Kidney capillary endothelial cell (primary cell): Measurements from ENCODE around the gene ATP2B2.

Experiments
- DNase-seq: peaks from one replicate; pipeline ENCODE4 v3.0.0-alpha.2; 2018; ENCODE audit warnings: low spot score

ATP2B2 gene

DNA sequence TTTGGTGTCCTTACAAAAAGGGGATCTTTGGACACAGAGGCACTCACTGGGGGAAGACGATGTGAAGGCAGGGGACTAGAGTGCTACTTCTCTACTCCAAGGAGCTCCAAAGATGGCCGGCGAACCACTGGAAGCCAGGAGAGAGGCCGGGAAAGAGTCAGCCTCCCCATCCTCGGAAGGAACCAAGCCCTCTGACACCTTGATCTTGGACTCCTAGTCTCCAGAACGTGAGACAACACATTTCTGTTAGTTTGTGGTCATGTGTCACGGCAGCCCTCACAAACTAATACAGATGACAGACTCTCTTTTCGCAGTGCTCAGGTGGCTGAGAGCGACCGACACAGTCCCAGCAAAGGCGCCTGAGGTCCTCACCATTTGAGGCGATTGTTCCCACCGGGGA is 24.4 kb upstream of the ATP2B2 start:
- DNase-seq: no peak

DNA sequence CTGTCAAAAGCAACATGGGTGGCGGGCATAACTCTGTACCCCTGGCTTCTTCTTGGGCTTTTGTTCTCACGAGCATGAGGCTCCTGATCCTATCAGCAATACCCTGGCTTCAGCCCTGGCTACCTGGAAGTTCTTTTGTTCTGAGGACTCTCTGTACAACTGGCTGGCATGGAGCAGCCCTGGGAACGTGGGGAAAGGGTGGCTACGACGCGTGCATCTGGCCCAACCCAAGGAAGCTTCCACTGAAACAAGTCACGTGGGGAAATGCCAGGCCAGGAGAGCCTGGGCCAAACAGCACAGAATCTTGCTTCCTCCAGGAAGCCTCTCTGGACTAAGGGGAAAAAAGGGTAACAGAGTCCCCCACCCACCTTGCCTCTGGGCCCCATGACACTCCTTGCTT is 22.7 kb upstream of the ATP2B2 start:
- no peak for DNase-seq

GRCh38 chr3:10527295-10528001 is 22.1 kb upstream of the ATP2B2 start:
- DNase-seq: no peak

- no peak for DNase-seq
These were observed 21.0 kb upstream of the ATP2B2 start for GRCh38 chr3:10526366-10526765.

- no peak for DNase-seq
These were observed 19.5 kb upstream of the ATP2B2 start for GRCh38 chr3:10524799-10525301.

- DNase-seq: no peak
These were observed 18.9 kb upstream of the ATP2B2 start for GRCh38 chr3:10524270-10524669.

- no peak for DNase-seq
These were observed 18.2 kb upstream of the ATP2B2 start for GRCh38 chr3:10523561-10523960.

DNA sequence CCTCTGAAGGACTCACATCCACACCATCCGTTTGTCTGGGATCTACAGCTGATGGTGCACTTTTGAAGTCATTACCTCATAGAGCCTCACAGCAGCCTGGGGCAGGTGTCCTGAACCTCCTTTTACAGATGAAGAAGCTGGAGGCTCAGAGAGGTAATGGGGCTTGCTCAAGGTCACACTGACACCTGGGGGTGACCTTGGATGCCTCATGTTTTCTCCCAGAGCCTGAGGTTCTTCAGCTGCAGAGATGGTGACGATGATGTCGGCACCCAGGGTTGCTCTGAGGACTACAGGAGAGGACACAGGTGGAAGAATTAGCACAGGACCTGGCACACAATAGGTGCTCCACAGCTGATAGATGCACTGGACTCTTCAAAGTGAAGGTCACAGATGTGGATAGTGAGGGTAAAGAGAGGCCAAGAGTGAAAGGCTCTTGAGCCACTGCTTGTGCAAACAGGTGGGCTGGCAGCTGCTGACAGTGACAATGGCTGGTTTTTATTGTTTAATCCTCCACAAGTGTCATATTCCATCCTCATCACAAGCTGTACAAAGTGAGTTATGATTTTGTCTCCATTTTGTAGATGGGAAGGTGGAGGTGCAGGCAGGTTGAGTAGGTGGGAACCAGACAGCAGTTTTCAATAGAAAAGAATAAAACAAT is 17.4 kb upstream of the ATP2B2 start:
- no peak for DNase-seq

DNA sequence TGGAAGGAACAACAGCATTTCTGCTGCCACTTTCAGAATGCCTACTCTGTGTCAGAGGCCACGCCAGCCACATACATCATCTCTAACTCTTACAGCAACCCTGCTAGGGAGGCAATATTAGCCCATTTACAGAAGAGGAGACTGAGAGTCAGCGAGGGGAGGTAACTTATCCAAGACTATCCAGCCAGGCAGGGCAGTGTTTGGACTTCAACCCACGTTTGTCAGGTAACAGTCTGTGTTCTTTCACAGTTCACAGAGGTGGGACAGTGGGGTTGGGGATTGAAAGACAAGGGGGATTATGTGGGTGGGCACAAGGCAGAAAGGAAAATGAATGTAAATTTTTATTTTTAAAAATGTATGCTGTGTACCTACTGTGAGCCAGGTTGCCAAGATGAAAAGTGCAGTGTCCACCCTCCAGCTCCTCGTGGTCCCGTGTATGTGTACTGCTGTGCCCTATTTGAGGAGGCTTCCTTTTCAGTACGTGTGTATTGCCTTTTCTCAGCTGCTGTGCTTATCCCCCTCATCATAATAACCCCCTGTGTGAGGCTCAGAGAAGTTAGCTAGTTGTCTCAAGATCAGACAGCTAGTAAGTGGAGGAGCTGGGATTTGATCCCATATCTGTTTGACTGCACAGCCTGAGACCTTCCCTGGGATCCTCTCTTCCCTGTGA is 16.5 kb upstream of the ATP2B2 start:
- DNase-seq: no peak

DNA sequence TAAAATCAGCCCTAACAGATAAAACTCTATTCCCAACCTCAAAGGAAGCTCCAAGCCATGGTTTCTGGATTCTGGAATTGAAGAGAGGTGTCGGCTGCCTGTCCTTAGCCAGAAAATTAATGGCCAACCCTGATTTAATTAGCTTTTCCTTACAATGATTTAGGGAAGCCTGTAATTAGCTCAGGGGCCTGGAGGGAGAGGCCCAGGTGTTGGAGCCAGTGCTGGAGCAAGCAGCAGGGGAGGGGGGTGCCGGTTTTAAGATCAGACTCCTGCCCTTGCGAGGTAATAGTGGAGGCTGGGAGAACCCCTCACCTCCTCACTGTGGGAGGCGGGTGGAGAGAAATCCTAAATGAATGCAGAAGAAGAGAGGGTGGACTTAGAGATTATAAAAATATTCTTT is 14.7 kb upstream of the ATP2B2 start:
- DNase-seq: no peak

DNA sequence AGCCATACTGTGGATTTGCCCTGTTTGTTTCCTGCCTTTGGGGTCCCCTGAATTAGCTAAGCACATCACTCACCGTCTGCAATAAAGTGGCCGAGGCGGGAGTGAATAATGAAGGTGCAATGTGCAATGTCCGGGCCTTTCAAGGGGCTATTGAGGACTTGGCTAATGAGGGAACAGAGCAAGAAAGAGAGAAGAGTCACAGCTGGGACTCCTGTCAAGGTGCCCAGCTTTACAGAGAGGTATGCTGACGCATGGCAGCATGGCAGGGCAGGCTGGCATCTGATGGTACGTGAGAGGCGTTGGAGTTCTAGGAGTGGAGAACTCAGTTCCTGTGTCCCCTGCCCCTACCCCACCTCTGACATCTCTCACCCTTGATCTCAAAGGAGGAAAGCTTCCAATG is 13.8 kb upstream of the ATP2B2 start:
- DNase-seq: no peak

- DNase-seq: no peak
These were observed 13.2 kb upstream of the ATP2B2 start for GRCh38 chr3:10518506-10519150.

- DNase-seq: no peak
These were observed 12.2 kb upstream of the ATP2B2 start for GRCh38 chr3:10517627-10518026.

GRCh38 chr3:10516544-10517452 is 11.4 kb upstream of the ATP2B2 start:
- no peak for DNase-seq

DNA sequence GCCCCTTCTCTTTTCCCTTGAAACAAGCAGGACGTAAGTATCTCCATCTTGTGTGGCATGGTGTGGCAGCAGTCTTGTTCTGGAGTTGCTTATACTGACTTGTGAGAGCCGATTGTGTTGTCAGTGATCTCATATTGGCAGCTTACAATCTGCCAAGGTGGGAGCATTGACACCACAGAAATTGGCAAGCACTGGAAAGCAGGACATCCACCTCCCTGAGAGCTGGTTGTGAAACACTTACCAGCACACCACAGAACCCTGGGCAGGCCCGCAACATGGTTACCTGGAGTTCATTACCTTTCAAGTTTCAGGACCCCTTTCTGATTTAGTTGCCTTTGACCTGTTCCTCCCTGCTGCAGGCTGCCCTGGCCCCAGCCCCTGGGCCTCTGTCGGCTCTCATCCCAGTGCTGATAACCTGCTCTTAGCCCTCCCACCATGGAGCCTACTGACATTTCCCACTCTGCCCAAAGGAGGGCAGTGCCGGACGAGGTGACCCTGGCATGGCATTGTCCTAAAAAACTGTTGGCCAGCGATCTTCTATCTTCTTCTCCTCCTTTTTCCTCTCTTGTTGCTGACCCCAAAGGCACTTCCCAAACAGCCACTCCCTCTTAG is 10.6 kb upstream of the ATP2B2 start:
- DNase-seq: no peak

GRCh38 chr3:10515396-10515795 is 10.0 kb upstream of the ATP2B2 start:
- no peak for DNase-seq

DNA sequence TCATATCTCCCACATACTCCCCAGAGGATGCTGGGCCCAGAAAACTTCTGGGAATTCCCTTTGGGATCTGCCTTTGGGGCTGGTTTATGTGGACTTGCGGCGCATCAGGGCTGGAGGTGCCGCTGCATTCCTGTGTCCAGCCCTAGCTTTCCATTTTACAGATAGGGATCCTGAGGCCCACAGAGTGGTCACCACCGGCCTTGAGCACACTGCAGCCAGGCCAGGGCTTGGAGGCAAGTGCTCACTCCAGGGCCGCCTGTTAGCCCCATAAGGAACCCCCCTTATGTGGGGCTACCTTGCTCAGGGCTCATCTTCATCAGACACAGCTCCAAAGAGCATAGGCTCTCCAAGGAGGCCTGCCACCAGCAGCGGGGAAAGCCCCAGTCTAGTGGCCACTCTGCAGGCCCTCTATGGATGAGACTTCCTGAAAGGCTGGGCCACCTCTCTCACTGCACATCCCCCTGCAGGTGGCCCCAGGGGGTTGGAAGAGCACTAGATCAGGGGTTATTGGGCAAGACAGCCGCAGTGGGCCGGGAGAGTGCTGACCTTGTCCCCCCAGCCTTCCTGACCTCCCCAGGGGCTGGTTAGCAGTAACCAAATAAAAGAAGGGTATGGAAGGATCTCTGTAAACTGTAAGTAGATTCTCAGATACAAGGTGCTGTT is 9.2 kb upstream of the ATP2B2 start:
- no peak for DNase-seq

DNA sequence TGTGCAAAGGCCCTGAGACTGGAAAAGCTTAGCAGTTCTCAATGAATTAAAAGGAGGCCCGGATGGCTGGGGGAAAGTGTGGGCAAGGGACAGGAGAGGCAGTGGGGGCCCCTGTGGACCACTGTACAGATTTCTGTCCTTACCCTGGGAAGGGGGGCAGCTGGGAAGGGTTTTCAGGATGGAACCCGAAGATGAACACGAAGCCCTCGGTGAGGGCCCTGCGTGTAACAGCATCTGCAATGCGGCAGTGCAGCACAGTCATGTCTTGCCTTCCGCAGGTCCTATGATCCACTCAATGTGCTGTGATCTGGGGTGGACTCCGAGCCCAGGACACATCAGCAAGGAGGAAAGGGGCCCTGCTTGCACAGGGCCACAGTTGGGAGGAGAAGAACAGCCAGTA is 7.9 kb upstream of the ATP2B2 start:
- no peak for DNase-seq

DNA sequence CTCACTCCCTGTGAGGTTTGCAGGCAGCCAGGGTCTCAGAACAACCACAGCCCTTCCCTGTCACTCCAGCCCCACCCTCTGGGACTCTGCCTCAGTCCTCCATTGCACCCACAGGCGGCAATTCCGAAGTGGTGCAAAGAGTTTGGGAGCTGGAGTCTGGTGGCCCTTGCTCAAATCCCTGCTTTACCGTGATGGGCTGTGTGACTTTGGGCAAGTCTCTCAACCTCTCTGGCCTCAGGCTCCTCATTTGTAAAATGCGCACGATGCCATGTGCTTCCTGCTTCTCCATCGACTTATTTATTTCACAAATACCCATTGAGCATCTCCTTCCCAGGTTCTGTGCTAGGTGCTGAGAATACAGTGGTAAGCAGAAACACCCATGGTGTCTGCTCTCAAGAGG is 7.3 kb upstream of the ATP2B2 start:
- DNase-seq: no peak

GRCh38 chr3:10511809-10512494 is 6.6 kb upstream of the ATP2B2 start:
- no peak for DNase-seq
